ENCODE measurements around the gene TRPM7. TPM values are rescaled to one million over a fixed set of nuclear protein-coding genes. Genes with fewer than 3 reads are reported as not detected.
"Not testable (repeated sequence)": the region's sequence is repeated elsewhere in the genome, so short reads cannot be mapped to it uniquely, and the experiment has no call there.

TRPM7 gene
- total RNA-seq, 2 donors from 2014 or later: 42.7 to 46.4 TPM

- H3K4me1 ChIP-seq (ENCODE audit: control insufficient read depth, insufficient read depth, low read length): no peaks in the 10 kb centered on the region
- peaks cover 6% of the 10 kb centered on the region for H3K9me3 ChIP-seq (ENCODE audit: control insufficient read depth, low read length)
- TF ChIP-seq, protein P1, sequence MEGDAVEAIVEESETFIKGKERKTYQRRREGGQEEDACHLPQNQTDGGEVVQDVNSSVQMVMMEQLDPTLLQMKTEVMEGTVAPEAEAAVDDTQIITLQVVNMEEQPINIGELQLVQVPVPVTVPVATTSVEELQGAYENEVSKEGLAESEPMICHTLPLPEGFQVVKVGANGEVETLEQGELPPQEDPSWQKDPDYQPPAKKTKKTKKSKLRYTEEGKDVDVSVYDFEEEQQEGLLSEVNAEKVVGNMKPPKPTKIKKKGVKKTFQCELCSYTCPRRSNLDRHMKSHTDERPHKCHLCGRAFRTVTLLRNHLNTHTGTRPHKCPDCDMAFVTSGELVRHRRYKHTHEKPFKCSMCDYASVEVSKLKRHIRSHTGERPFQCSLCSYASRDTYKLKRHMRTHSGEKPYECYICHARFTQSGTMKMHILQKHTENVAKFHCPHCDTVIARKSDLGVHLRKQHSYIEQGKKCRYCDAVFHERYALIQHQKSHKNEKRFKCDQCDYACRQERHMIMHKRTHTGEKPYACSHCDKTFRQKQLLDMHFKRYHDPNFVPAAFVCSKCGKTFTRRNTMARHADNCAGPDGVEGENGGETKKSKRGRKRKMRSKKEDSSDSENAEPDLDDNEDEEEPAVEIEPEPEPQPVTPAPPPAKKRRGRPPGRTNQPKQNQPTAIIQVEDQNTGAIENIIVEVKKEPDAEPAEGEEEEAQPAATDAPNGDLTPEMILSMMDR (conservative IDR thresholded peaks at IDR 0.05): no peak
- H3K27me3 ChIP-seq (ENCODE audit: control insufficient read depth, insufficient read depth, low read length, poor library complexity, severe bottlenecking): no peaks in the 10 kb centered on the region
- Mint-ChIP-seq H3K4me1 (peaks cover 2% of the 10 kb centered on the region), H3K4me3 (no peak overlapping the region), H3K9me3 (peaks cover 5% of the 10 kb centered on the region), H3K27ac (no peak overlapping the region), H3K27me3 (ENCODE audit: insufficient read depth) (no peaks in the 10 kb centered on the region), H3K36me3 (ENCODE audit: low read depth) (peaks cover 75% of the 10 kb centered on the region)
- no peak overlapping the region for H3K9ac ChIP-seq (ENCODE audit: extremely low read depth, low read length, poor library complexity, severe bottlenecking)
- H3K4me3 ChIP-seq (ENCODE audit: low read length): no peak overlapping the region
- H3K27ac ChIP-seq (ENCODE audit: low read depth, low read length): no peak overlapping the region
- no peak for DNase-seq
- 89% methylated on average over 1 of the region's 1 CpG; no CpG with 5 or more reads in 1 of the 2 experiments for WGBS, 2 experiments (ENCODE audit: insufficient coverage in 1 of 2, insufficient read length in 1 of 2)
- peaks cover 91% of the 10 kb centered on the region for H3K36me3 ChIP-seq (ENCODE audit: control insufficient read depth, insufficient read depth, low read length)
These were observed 79.5 kb downstream of the TRPM7 start for GRCh38 chr15:50607129-50607528.

DNA sequence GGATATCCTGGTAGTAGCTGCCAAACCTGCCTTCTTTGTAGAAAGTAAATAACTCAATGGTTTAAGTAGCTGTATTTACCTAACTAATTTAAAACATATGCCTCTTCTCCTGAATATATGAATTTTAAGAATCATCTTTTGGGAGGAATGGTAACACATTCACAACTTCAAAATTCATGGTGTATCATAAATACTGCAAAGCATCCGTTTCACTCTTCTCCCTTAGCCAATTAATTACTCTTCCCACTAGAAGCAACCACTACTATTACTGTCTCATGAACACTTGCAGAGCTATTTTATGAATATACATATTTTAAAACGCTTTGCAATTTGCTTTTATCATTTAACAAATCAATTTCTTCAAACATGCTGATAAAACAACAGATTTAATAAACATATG, 81.1 kb downstream of the TRPM7 start:
- Histone ChIP-seq H3K9me3 (ENCODE audit: control insufficient read depth, low read length) (peaks cover 6% of the 10 kb centered on the region), H3K27me3 (ENCODE audit: control insufficient read depth, insufficient read depth, low read length, poor library complexity, severe bottlenecking) (no peaks in the 10 kb centered on the region), H3K4me1 (ENCODE audit: control insufficient read depth, insufficient read depth, low read length) (no peaks in the 10 kb centered on the region), H3K36me3 (ENCODE audit: control insufficient read depth, insufficient read depth, low read length) (peaks cover 76% of the 10 kb centered on the region), H3K4me3 (ENCODE audit: low read length) (no peak overlapping the region), H3K27ac (ENCODE audit: low read depth, low read length) (no peak overlapping the region), H3K9ac (ENCODE audit: extremely low read depth, low read length, poor library complexity, severe bottlenecking) (no peak overlapping the region)
- no peaks in the 10 kb centered on the region for H3K27me3 Mint-ChIP-seq (ENCODE audit: insufficient read depth)
- peaks cover 2% of the 10 kb centered on the region for H3K4me1 Mint-ChIP-seq
- no peak overlapping the region for H3K27ac Mint-ChIP-seq
- peaks cover 6% of the 10 kb centered on the region for H3K9me3 Mint-ChIP-seq
- WGBS, 2 experiments (ENCODE audit: insufficient coverage in 1 of 2, insufficient read length in 1 of 2): 67 to 100% methylated on average over 1 to 2 of the region's 2 CpGs
- H3K4me3 Mint-ChIP-seq: no peak overlapping the region
- TF ChIP-seq, protein P1 (conservative IDR thresholded peaks at IDR 0.05): no peak
- peaks cover 63% of the 10 kb centered on the region for H3K36me3 Mint-ChIP-seq (ENCODE audit: low read depth)
- DNase-seq: no peak

DNA sequence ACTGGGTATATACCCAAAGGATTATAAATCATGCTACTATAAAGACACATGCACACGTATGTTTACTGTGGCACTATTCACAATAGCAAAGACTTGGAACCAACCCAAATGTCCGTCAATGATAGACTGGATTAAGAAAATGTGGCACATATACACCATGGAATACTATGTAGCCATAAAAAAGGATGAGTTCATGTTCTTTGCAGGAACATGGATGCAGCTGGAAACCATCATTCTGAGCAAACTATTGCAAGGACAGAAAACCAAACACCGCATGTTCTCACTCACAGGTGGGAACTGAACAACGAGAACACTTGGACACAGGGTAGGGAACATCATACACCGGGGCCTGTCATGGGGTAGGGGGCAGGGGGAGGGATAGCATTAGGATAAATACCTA, 84.6 kb downstream of the TRPM7 start:
- H3K4me3 ChIP-seq (ENCODE audit: low read length); H3K27me3 ChIP-seq (ENCODE audit: control insufficient read depth, insufficient read depth, low read length, poor library complexity, severe bottlenecking); H3K27ac ChIP-seq (ENCODE audit: low read depth, low read length); DNase-seq; H3K4me3 Mint-ChIP-seq; H3K4me1 Mint-ChIP-seq; H3K9me3 ChIP-seq (ENCODE audit: control insufficient read depth, low read length); H3K9me3 Mint-ChIP-seq; H3K4me1 ChIP-seq (ENCODE audit: control insufficient read depth, insufficient read depth, low read length); H3K27me3 Mint-ChIP-seq (ENCODE audit: insufficient read depth); H3K27ac Mint-ChIP-seq; H3K9ac ChIP-seq (ENCODE audit: extremely low read depth, low read length, poor library complexity, severe bottlenecking): not testable (repeated sequence)
- peaks cover 65% of the 10 kb centered on the region for H3K36me3 ChIP-seq (ENCODE audit: control insufficient read depth, insufficient read depth, low read length)
- H3K36me3 Mint-ChIP-seq (ENCODE audit: low read depth): peaks cover 60% of the 10 kb centered on the region
- 92 to 100% methylated on average over 2 to 3 of the region's 5 CpGs for WGBS, 2 experiments (ENCODE audit: insufficient coverage in 1 of 2, insufficient read length in 1 of 2)

DNA sequence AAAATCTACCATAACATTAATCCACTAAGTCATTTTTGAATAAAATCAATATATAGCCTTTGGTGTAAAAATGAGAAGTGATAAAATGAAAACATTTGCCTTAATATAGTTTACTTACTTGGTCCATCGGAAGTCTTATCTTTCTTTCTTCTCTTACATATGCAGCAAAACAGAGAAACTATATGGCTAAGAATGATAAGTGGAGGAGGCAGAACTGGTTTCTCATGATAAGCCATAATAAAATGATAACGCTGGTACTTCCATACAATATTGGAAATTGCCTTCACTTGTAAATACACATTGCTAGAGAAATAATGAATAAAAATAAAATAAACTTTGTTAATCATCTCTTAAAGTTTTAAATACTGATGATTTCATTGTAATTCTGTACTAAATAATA, 92.3 kb downstream of the TRPM7 start:
- no CpG with 5 or more reads among the region's 2 CpGs for WGBS, 2 experiments (ENCODE audit: insufficient coverage in 1 of 2, insufficient read length in 1 of 2)
- DNase-seq: no peak
- no peak overlapping the region for H3K4me3 ChIP-seq (ENCODE audit: low read length)
- TF ChIP-seq, protein P1 (conservative IDR thresholded peaks at IDR 0.05): no peak
- no peaks in the 10 kb centered on the region for H3K4me1 Mint-ChIP-seq
- H3K9me3 Mint-ChIP-seq: no peaks in the 10 kb centered on the region
- H3K27me3 ChIP-seq (ENCODE audit: control insufficient read depth, insufficient read depth, low read length, poor library complexity, severe bottlenecking): no peaks in the 10 kb centered on the region
- H3K9ac ChIP-seq (ENCODE audit: extremely low read depth, low read length, poor library complexity, severe bottlenecking): no peak overlapping the region
- H3K9me3 ChIP-seq (ENCODE audit: control insufficient read depth, low read length): no peaks in the 10 kb centered on the region
- peaks cover 80% of the 10 kb centered on the region for H3K36me3 ChIP-seq (ENCODE audit: control insufficient read depth, insufficient read depth, low read length)
- H3K27me3 Mint-ChIP-seq (ENCODE audit: insufficient read depth): no peaks in the 10 kb centered on the region
- H3K27ac ChIP-seq (ENCODE audit: low read depth, low read length): no peak overlapping the region
- H3K4me3 Mint-ChIP-seq: no peak overlapping the region
- no peaks in the 10 kb centered on the region for H3K4me1 ChIP-seq (ENCODE audit: control insufficient read depth, insufficient read depth, low read length)
- peaks cover 58% of the 10 kb centered on the region for H3K36me3 Mint-ChIP-seq (ENCODE audit: low read depth)
- H3K27ac Mint-ChIP-seq: no peak overlapping the region

All from endodermal cell (in vitro differentiated cells).